Hypothalamus (tissue), 51 donors: Measurements from ENCODE around the gene EXOC6B.

Experiments
- DNase-seq, 51 donors: peaks; one replicate each; lab custom pipeline; 2025; lab: John Stamatoyannopoulos, UW

The EXOC6B gene

DNA sequence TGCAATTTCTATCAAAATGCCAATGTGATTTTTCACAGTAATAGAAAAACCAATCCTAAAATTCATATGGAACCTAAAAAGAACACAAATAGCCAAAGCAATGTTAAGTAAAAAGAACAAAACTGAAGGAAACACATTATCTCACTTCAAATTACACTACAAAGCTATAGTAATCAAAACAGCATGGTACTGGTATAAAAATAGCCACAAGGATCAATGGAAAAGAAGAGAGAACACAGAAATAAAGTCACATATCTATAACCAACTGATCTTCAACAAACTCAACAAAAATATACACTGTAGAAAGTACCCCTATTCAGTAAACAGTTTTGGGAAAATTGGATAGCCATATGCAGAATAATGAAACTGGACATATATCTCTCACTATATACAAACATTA, 426.0 kb downstream of the EXOC6B start:
- DNase-seq, result no peak

DNA sequence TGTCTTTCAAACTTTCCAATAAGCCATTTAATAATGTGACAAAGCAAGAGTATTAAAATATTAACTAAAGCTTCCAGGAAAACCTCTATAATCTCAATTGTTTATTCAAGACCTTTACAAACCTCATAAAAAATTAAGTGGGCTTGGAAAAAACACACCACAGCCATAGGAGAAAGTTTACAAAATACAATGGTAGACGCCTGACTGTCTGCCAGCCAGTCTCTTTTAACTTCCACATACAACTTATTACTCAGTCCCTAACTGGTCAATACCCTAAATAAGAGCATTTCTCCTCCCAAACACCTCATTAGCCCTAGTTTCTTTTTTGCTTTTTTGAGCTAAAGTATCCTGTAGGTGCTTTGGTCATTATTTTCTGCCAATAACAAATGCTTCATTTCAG, 430.7 kb downstream of the EXOC6B start:
- no peak for DNase-seq

DNA sequence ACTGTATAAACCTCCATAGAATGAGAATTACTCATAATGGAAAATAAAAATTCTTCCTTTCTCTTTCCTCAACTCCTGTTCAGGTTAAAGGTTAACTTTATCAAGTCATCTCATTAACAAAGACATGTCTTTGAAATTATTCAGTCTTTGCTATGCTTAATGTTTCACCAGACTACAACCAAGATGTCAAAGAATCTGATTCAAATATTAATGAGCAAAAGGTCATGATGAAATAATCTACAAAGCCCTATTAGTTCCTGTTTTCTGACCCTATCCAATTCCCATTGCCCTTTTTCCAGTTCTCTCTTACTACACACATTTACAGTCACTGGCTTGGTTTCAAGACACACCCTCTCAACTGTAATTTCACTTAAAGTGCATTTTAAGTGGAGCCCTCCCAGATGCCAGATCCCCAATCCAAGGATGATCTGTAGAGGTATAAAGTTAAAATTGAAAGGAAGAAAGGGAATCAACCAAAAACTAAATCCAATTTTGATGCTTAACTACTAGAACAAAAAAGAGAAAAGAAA, 431.2 kb downstream of the EXOC6B start:
- DNase-seq, result no peak

DNA sequence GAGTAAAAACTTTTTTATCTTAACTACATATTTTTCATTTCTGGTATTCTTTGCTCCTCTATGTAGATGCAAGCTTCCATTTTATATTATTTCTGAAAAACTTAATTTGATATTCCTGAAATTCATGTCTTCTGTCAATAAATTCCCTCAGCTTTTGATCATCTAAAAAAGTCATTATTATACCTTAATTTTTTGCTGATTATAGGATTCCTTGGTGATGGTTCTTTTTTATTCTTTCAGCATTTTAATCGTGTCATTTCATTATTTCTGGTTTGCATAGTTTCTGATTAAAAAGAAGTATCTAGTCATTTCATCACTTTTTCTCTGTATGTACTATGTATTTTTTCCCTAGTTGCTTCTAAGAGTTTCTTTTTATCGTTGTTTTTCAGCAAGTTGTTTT, 436.4 kb downstream of the EXOC6B start:
- DNase-seq, result no peak

DNA sequence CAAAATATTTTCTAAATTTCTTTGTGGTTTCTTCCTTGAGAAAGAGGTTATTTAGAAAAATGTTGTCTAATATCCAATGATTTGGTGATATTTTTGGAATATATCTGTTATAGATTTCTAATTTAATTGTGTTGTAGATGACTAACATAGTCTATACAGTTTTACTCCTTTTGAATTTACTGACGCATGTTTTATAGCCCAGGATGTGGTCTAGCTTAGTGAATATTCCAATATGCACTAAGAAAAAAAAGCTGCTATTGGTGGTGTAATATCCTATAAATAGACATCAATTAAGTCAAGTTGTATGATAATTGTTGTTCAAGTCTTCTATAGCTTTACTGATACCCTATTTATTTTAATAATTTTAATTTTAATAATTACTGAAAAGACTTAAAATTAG, 437.6 kb downstream of the EXOC6B start:
- no peak for DNase-seq

DNA sequence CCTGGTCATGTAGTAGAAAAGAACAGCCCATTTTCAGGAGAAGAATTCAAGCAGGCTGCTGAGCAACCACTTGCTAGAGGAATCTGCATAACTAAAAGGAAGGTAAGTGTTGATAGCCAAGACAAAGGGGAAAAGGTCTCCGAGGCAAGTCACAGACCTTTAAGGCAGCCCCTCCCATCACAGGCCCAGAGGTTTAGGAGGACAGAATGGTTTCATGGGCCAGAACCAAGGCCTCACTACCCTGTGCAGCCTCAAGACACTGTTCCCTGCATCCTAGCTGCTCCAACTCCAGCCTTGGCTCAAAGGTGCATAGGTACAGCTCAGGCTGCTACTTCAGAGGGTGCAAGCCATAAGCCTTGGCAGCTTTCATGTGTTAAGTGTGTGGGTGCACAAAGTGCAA, 439.5 kb downstream of the EXOC6B start:
- no peak for DNase-seq

DNA sequence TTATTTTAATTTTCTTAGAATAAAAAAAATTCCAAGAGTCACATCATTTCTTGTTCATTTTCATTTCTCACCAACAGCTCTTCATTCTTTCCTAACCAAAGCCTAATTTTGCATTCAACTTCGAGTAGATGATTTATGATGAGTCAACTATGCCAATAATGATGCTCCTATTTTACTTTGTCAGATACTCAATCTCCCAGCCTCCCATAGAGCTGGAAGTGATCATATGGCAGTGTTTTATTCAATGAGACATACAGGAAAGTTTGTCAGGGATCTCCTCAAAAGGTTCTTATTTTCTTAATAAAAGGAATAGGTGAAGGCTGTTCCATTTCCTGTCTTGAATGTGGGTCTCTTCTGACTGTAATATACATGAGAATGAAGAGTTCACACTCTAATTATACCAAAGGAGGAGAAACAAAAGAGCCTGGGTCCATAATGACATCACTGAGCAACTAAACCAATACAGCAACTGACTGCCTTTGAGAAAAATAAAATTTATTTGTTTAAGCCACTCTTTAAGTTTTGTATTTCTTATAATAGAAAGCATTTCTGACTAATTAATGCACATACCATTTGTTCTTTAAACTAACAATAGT, 447.0 kb downstream of the EXOC6B start:
- DNase-seq, result no peak

DNA sequence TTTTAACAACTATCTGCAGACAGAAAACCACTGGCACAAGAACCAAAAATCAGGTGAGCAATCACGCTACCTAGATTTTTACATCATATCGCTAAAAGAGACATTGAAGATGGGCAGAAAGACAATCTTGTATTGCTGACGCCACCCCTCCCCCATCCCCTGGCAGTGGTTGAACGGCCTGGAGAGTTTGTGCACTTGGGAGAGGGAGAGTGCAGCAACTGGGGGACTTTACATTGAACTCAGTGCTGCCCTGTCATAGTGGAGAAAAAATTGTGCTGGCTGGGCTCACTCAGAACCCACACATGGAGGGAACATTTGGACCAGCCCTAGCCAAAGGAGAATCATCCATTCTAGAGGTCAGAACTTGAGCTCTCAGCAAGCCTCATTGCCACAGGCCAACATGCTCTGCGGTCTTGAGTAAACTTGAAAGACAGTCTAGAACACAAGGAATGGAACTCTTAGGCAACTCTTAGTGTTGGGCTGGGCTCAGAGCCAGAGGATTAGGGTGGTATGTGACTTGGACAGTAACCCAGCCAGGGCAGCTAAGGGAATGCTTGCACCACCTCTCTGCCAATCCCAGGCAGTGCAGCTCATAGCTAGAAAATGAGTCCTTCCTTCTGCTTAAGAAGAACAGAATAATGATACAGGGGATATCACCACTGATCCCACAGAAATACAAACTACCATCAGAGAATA, 458.2 kb downstream of the EXOC6B start:
- peak in 24 of 51 donors; percentile 1 to 64 (median 20) for DNase-seq

DNA sequence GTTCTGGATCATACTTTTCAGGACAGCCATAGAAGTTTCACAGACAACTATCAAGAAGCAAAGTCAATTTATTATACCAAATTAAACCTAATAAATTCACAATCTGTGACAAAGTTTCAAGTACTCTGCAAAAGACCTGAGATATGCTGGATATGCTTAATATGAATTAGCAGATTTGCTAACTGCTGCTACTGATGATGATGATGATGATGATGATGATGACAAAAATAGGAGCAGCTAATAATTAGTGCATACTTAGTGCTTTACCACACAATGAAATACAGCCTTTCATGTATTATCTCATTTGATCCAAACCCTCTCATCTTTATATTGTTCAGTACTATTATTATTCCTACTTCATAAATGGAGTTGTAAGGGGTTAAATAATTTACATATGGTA, 462.4 kb downstream of the EXOC6B start:
- no peak for DNase-seq

DNA sequence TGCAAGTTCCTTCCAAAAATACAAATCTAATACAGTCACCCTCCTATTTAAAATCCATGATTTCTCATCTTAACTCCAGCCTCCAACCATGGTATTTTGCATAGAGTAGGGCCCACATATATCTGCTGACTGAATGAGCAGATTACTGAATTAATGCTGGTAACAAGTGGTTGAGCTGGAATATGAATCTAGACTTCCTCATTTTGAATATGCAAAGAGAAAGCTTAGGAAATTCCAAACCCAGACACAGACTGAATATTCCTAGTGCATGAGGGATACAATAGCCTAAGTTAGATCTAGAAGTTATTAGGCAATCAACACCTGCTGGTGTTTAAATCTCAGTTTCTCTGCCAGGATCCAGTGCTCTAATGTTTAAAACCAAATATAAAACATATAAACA, 463.1 kb downstream of the EXOC6B start:
- DNase-seq, result no peak

DNA sequence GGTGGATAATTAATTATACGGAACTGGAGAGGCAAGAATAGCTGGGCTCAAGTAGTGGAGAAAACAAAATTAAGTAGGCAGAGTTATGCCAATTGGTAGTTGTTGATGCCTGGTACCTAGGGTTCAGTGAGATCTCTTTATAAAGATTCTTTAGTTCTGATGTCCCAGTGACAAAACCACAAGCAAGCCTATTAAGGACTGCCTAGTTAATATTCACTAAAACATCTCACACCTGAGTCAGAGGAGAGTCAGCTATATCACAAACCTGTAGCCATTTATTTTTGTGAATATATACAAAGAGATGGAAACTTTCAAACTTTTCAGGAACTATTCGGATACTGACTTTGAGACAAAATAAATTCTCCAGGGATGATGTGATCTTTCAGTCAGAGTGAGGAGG, 464.3 kb downstream of the EXOC6B start:
- DNase-seq, result no peak

DNA sequence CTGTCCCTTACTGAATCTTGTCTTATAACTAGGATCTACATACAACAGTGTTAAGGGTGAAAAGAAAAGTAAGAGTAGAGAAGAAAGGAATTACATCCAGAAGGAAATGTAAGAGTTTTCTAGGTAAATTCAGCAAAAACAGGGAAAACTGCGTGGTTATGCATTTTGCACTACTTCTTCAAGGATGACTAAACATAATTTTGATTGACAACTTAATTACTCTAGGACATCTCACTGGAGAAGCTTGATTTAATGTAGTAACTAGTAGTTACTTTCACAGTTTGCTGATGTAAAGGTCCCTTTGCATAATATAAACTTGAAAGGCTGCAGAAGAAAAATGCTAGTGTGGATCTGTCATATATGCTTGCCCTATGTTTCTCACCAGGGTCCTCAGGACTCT, 464.8 kb downstream of the EXOC6B start:
- no peak for DNase-seq

DNA sequence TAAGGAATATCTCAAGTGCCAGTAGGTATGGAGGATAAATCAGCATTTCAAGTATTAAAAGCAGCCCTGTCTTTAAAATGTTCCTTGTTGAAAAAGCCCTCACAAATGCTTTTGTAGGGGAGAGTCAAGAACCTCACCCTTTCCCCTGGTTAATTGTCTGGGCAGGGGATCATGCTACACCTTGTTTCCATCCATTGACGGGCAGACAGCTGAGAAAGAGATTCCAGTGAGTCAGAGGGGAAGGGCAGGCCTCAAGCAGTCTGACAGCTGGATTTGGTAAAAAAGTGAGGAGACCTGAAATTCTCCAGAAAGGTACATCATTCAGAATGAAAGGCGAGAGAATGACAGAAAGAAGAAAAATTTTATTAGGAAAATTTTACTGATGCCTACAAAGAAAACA, 475.0 kb downstream of the EXOC6B start:
- no peak for DNase-seq

DNA sequence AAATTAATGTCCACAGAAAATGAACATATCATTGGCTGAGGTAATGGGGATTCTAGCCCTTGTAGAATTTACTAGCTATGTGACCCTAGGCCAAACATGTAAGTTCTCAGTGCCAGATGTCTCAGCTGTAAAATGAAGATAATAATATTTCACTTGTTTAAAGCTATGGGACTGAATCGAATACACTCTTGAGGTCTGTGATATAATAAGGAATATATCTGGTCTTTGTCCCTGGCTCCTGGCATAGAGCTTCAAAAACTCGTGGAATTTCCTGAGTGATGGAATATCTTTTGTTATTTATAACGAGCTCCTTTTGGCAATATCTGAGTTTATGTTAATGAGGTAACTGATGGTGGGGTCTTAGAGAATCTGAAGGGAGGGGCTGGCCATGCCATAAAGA, 476.8 kb downstream of the EXOC6B start:
- DNase-seq, result no peak

DNA sequence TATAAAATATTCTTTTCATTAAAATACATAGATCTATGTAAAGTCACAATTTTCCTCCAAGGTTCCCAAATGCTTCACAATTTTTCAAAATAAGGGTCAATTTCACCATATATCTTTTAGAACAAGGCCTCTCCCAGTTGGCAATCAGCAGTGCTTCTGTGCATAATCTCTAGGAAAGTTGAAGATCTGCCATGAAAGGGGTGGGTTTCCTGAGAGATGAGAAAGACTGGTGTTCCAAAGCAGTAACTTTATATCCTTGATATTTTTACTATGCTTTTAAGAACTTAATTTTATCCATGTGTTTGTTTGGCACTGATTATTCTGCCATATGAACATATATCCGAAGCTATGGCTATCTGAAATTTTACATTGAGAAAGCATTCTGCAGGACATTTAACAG, 478.8 kb downstream of the EXOC6B start:
- no peak for DNase-seq

DNA sequence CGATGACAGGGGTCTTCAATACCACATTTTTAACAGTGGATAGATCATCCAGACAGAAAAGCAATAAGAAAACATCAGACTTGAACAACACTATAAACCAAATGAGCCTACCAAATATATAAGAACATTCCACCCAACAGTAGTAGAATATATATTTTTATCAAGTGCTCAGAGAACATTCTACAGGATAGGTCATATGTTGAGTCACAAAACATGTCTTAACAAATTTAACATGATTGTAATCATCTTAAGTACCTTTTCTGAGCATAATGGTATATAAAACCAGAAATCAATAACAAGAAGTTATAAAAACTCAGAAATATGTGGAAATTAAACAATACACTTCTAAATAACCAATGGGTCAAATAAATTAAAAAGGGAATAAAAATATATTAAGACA, 484.2 kb downstream of the EXOC6B start:
- no peak for DNase-seq

DNA sequence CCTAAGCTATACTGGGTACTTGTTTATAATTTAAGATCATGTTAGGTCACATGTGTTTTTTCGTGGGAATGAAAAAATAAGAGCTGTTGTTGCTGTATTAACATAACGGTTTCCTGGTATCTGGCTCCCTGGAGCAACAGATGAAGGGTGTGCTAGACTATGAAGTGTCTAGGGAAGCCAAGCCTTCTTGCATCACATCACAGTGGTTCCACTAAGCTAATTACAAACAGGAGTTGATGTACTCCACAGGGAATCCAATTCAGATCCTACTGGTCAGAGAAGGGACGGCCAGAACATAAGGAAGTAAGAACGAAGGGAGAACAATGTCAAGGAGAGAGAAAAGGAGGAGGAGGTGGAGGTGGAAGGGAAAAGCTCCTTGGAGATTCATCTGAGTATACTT, 485.2 kb downstream of the EXOC6B start:
- no peak for DNase-seq

DNA sequence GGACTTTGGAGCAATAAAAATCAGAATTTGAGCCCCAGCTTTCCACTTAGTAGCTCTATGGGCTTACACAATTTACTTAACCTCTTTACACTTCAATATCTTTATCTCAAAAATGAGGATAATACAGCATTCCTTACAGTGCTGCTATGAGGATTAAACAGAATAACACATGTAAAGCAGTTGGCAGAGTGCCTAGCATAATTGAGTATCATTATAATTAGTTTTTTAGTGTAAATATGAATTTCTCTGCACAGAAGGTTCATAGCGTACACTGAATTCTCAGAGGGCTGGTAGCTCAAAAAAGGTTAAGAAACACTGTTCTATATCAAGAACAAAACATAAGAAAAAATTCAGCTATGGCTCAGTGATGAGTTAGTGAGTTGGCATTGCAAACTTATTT, 487.8 kb downstream of the EXOC6B start:
- DNase-seq, result no peak

DNA sequence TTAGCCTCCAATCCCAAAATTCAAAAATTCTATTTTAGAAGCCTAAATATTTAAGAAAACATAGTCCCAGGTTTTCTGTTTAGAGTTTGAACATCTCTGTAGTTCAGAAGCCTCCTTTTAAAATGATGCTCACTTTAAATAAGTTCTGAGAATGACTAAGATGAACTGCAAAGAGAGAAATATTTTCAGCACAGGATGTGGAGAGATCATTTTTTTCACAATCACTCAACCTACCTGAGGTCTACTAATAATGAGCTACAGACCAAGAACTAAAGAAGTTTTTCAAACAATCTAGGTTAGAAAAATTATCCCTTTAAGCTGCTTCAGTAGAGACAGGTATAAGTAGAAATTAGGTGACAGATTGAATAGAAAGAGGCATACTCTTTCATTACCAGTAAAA, 493.1 kb downstream of the EXOC6B start:
- DNase-seq, result no peak

DNA sequence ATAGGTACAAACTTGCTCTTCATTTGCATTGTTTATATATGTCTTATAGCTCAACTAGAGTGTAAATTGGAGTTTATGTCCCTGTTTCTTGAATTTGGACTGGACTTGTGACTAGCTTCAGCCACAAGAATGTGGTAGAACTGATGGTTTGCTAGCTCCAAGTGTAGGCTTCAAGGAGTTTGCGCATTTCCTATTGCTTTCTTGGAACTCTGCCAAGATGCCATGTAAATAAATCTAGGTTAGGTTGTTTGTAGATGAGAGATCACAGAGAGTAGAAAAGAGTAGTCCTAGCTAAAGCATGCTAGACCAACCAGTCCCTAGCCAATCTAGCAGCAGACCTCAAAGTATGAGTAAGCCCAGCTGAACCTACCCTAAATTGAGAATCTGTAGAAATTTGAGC, 495.2 kb downstream of the EXOC6B start:
- DNase-seq, result no peak

DNA sequence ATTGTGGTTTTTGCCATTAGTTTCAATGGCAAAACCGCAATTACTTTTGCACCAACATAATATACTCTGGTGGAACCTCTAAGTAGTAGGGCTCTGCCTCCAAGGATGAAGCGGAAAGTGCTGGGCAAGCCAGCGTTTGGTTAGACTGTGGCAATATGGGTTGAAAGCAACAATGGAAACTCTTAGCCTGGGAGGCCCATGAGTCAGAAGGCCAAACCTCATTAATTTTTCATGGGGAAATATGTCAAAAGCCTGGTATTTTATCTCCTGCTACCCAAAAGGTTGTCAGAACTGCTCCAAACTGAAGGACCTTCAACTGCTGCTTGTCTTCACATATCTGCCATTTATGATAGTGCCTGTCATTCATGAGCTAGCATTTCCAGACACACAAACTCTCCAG, 499.1 kb downstream of the EXOC6B start:
- DNase-seq, result no peak

DNA sequence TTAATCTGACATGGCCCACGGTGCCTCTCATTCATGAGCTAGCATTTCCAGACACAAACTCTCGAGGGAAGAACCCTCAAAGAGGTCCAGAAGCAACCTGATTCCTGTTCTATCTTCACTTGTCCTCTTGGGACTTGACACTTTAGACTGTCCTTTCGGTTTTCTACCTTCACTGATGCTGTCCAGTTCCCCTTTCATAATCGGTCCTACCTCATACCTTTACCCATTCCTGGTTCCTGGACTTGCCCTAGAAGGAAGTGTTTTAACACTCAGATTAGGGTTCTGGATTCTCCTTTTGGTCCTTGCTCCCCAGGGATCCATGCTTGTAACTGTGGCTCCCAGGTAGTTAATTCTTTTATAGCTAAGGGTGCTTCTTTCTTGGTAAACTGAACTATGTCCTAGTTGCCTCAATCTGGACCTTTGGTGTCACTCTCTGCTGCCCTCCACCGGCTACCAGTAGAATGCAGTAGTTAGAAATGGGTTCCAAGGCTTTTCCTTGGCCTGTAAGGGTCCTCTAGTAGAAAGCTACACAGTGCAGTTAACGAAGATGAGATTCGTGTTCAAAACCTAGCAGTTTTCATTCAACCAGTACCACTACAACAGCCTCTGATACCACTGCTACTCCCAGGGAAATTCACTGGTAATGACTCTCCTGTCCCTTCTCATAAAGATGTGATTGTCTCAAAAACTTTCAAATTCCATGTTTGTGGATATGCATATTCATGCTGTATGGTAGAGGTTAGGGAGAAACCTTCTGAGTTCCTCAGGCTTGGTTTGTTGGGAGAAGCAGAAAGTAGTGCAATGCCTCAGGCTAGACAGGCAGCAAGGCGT, 500.0 kb downstream of the EXOC6B start:
- DNase-seq, result peak in 5 of 51 donors; percentile 0 to 8 (median 2)
